HG03139 (cell line): ENCODE results near the gene TUB.

ENCODE experiments used
- ATAC-seq: cut with Tn5 transposase; IDR thresholded peaks from one replicate; pipeline ENCODE4 v1.9.1; 2021; ENCODE audit not compliant: unreplicated experiment

TUB gene

DNA sequence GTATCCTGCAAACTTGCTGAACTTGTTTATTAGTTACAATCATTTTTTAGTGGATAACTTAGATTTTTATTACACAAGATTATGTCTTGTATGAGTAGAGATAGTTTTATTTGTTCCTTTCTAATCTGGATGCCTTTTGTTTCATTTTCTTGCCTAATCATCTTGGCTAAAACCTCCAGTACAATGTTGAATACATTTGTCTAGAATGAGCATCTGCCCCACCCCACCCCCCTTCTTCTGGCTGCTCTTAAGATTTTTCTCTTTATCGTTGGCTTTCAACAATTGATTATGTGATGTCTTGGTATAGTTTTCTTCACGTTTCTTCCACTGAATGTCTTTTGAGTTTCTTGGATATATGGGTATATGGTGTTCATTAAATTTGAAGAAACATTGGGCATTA, 37.3 kb upstream of the TUB start:
- ATAC-seq: no peak

DNA sequence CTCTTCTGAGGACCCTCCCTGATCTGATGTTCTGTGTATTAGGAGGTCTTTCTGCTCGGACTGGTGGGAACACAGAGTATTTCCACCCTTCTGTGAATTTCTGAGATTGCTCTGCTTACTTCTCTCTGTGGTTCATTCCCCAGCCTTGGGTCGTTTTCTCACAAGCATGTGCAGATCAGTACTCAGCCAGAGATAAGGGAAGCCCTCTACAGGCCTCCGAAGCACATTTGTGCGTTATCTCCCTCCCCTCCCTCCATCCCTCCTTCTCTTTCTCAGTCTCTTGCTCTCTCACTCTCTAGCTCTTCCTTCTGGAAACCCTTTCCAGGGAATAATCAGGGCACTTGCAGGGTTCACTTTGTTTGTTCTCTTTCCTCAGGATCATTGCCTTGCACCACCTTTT, 35.2 kb upstream of the TUB start:
- no peak for ATAC-seq

DNA sequence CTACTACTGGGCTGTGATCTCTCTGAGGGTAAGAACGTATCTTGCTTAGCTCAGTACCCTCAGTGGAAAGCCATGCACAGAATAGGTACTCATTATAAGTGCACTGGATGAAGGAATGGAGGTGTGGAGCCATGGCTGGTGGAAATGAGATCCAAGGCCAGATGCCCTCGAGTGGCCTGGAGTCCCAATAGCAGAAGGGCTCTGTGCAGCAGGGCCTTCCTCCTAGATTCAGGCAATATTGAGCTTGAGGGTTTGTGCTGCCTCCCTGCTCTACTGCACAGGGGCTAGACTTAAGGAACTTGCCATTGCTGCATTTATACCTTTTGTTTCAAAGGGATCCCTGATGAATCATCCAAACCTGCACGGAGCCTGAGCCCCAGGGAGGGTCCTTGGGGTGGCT, 33.6 kb upstream of the TUB start:
- no peak for ATAC-seq

DNA sequence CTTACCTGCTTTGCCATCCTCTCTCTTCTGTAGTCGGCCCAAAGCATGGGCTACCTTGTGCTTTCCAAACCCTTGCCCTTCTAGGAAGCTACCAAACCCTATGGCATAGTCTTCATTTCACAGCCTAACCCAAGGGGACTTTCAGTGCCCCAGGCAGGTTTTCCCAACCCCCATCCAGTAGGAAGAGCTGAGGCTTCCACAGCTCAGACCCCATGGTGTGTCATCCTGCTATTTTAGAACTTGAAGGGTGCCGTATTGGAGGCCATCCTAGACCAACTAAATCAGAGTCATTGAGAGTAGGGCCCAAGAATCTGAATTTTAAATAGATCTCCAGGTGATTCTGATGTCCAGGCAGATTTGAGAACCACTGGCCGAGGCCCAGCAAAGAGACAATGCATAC, 31.9 kb upstream of the TUB start:
- no peak for ATAC-seq

DNA sequence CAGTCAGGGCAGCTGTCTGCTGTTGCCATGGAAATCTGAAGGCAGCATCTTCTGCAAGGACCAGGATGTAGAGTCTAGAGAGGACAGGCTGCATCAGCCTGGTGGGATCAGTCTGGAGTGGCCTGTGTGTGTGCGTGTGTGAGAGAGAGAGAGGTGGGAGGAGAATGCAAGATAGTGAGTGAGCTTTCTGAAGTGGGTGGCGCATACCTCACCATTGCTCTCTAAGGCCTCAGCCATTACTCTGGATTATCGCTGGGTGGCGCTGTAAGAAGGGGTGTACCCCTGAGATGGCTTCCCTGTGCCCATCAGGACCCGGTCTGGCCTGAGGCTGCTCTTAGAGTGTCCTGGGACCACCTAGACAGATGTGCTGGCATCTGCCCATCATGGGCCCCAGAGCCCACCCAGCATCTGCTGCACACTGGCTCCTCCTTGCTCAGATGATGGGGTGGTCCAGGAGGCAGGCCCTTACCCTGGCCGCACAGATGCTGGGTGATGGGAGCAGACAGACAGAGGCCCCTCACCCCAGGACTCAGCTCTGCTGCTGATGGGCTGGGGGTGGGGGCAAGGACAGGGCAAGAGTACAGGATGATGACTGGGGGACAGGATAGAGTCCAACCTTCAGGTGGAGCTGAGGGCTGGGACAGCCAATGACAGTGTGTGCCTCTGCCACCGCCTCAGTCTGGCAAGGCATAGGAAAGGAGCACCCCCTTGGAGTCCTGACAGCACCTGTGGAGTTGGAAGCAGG, 25.7 kb upstream of the TUB start:
- ATAC-seq: no peak

DNA sequence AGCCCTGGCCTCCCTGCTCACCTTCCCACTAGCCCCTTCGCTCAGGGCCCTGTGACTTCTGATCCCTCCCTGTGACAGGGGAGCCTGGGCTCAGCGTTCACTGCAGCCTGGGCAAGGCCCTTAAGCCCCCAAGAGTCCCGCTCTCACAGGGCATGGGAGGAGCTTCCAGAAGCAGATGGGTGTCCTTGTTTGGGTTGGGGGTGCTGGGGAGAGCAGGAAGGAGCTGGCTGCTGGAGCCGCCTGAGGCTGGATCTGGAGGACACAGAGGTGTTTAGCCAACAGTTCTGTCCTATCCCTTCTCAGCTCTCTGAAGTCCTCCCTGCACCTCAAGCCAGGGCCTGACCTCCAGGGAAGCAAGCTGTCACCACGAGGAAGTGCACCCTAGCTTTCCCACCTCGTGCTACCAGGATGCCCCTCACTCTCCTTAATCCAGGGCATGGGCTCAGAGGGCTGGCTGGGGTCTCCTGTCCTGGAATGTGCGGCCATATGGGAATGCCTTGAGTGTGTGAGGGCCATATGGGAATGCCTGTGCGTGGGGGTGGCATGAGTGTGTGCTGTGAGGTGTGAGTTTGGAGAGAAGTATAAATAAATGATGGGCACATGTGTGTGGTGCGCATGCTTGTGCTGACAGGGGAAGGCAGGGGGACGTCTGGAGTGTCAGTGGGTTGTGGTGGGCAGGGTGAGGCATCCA, 25.0 kb upstream of the TUB start:
- no peak for ATAC-seq

DNA sequence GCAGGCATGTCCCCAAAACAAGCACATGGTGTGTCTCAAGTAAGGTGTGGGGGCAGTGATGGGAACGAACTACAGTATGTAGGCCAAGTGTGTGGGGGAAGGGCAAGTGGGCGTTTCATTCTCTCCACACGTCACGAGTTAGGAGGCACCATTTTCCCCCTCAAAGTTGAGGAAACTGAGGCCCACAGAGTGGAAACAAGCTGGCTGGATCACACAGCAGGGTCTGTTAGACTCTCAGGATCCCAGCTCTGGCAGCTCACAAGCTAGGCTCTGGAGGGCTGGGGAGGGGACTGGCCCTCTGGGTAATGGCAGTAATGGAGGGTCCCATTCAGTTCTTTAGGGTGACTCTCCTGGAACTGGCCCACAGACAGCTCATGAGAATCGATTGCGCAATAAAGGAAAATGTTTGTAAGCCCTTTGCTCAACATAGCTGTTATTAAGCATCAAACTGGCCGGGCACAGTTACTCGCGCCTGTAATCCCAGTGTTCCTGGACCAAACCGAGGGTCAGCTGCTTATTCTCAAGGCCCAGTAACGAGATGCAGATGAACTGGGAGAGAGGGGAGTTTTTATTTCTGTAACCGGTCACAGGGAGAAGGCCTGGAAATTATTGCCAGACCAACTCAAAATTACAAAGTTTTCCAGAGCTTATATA, 24.1 kb upstream of the TUB start:
- ATAC-seq: no peak

DNA sequence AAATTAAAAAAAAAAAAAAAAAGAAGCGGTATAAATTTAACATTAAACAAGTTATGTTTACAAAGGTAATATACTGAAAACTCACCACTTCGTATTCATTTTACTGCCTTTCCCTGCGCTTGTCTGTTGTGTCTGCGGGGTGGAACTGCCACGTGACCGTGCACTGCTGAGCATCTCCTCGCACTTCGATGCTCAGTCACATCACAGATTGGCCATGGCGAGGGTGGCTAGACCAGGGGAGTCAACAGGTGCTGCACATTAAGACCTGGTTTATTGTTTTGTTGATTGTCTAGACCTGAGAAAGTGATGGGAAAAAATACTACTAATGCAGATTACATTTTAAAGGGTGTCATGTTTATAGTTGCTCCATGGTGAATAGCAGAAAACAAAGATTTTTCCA, 22.8 kb upstream of the TUB start:
- ATAC-seq: no peak

DNA sequence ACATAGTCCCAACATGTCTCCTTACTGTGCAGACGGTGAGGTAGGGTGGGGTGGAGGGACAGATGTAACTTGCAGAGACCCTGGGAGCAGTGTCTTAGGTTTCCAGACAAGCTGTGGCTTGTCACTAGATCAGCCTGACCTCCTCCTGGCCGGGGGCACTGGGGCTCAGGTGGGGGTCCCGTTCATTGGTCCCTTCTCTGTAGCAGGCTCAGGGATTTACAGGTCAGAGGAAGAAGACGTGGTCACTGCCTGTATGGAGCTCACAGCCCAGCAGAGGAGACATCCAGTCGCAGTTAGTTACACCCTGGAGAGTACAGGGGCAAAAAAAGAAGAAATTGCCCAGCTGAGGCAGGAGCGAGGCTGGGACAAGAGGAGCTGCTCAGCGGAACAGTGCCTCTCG, 22.0 kb upstream of the TUB start:
- no peak for ATAC-seq

DNA sequence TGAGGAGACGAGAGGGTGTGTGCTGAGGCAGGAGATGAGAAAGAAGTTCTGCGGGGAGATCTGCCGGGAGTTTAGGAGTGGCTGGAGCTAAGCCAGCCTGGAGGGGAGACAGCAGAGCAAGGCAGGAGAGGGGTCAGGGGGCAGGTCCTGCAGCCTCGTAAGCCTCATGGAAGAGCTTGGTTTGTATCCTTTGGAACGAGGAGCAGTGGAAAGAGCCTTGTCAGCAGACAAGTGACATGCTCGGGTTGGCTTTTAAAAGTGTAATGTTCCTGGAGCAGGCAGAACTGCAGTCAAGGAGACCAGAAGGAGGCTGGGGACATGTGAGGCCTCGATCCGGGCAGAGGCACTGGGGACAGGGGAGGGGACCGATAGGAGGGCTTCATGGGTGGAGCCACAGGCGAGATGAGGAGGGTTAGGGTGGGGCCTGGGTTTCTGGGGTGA, 21.4 kb upstream of the TUB start:
- no peak for ATAC-seq

DNA sequence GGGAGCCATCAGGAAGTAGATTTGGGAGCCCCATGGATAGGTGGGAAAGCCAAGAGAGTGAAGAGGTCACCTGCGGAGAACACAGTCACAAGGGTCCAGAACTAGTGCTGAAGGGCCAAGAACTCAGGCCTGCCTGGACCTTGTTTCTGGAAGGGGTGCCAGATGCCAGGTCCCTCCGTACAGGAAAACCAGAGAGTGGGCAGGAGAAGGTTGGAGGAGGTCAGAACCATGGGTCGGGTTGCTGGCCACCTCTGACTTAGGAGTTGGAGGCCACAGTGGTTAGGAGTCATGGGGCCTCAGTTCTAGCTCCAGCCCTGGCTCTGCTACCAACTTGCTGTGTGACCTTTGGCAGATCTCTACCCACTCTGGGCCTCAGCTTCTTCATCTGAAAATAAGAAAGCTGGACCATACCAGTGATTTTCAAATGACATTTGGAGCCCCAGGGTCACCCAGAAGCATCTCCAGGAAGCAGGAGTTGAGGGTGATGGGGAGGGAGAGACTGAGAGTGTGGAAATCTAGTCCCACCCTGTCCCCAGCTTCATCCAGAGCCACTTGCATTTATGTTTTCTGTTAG, 20.8 kb upstream of the TUB start:
- ATAC-seq: no peak

DNA sequence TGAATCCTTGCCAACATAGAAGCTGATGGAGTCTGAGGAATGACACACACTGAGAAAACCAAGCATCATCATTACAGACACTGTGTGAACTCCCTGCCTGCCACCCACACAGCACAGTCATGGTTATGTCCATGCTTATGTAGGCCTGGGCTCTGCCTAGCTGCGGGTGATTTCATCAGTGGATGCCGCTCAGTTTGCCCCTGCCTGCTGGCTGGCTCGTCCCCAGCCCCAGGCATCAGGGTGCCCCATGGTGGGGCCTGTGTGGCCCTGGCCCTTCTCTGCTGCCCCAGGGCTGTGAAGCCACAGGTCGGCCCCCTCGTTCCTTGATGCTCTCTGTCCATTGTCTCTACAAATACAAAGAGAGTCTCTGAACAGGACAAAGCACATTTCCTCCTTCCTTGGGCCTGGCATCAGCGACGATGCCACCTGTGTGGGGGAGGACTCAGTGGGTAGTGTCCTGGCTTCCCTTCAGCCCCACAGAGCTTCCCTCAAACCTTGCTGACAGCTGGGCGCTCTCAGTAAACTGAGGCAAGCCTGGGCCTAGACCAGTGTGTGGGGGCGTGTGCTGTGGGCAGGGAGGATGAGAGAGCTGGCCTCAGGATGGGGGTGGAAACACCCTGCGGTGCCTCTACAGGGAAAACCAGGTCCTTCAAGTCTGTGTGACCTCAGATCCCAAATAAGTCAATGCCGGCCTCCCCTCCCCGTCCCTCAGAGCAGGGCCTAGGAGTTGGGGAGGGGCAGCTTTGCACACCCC, 20.0 kb upstream of the TUB start:
- ATAC-seq: no peak

DNA sequence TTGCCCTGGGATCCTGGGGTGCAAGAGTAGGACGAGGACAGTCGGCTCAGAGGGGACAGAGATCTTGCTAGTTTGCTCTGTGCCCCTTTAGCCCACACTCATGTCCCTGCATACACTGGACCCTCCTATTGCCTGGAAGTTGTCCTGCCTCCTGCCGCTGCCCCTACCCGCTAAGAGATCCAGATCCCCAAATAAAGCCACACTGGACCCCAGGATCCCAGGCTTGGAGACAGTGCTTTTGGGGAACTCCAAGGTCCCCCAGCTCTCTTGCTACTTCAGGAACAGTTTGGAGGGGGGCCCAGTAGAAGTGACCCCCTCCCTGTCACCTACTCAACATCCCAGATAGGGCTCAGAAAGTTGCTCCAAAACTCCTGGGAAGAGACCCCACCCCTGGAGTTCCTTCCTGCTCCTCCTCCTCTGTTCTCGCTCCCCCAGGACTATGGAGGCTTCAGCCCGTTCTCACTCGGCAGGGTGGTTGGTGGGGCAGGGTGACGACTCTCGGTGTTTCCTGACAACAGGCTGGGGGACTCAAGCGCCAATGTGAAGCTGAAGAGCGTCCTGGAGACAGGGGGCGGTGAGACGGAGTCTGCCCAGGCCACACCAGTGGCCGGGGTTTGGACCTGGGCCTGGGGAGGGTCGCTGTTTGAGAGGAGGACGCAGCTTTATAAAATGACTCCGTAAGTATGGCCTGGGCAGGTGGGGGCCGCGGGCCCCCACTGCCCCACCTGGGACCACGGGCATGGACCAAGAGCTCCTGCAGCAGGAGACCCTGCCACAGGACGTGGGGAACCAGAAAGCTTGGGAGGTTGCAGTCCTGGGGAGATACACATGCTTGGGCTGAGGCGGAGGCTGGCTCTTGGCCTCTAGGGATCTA, 19.2 kb upstream of the TUB start:
- no peak for ATAC-seq

DNA sequence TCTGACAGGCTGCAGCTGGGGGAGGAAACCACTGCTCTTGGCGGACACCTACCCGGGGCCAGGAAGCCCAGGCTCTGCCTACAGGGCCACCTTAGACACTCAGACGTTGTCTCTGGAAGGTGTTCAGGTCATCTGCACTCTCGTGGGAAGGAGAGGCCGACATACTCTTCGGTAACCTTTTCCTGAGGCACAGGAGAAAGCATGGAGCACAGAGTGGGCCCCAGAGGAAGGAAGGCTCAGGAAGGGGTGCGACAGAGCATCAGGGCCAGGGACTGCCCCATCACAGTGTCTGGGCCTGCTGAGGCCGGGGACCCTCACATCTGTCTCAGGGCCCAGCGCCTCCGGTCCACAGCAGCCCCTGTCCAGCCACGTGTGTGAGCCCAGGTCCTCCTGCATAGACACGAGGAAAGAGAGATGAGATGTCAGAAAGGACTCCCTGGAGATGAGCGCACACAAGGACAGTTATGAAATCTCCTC, 18.2 kb upstream of the TUB start:
- ATAC-seq: no peak

DNA sequence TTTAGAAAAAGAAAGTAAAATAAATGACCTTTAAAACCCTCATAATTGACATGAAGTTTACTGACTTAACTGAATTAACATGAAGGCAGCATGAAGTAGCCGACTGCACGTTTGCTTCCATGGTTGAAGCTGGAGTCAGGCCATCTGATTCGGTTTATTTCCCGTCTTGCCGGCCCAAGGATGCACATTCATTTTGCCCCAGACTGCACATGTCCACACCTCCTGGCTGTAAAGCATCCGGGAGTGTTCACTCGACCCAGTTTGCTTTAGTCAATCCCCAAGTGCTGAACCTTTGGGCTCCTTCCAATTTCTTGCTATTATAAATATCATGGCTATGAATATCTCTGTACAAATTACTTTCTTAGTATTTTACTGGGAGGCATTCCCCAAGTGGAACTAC, 17.7 kb upstream of the TUB start:
- no peak for ATAC-seq

DNA sequence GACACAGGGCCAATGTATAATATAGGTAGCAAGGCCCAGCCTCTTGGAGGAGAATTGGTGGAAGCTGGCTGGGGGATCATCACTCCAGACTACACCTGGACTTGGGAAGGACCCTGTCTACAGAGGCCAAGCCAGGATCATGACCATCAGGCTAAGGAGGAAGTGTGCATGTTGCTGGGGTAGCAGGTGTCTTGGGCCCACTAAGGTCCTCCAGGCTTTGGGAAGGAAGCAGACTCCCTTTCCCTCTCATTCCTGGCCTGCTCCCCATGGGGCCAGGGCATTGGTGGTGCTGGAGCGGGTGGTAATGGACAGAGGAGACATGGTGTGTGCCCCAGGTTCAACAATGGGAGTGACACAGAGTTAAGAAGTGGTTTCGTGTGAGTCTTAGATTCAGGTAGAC, 16.0 kb upstream of the TUB start:
- ATAC-seq: no peak

DNA sequence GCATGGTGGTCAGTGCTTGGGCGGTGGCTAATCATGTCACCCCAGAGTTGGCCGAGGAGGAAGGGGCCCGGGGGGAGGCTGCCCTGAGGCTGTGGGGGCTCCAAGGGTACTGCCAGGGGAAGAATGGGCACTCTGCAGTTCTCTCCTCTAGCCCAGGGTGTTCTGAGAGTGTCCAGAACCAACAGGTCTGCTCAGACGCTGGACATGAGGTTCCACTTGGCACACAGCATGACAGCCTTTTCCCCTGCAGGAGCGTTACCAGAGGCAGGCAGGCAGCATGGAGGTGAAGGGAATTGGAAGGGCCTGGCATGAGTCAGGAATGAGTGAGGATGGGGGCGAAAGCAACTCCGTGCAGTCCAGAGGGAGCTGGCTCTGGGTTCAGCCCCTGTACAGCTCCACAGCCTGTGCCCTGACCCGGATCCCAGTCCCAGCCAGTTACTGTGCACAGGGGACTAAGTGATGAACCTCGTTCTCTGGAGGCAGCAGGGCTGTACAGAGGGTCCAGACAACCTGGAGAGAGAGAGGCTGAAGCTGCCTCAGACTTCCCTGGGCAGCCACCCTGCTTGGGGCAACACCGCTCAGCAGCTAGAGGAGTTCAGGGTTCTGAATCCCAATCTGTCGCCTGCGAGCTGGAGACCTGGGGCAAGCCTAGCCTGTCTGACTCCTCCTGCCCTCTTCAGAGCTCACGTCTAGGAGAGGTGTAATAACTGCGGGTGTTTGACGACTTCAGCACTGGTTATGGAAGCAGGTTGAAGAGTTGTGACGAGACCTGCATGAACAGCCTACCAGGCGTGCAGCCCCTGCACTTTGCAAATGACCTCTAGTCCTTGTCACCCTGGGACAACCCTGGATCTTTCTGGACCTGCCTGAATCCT, 14.7 kb upstream of the TUB start:
- no peak for ATAC-seq

DNA sequence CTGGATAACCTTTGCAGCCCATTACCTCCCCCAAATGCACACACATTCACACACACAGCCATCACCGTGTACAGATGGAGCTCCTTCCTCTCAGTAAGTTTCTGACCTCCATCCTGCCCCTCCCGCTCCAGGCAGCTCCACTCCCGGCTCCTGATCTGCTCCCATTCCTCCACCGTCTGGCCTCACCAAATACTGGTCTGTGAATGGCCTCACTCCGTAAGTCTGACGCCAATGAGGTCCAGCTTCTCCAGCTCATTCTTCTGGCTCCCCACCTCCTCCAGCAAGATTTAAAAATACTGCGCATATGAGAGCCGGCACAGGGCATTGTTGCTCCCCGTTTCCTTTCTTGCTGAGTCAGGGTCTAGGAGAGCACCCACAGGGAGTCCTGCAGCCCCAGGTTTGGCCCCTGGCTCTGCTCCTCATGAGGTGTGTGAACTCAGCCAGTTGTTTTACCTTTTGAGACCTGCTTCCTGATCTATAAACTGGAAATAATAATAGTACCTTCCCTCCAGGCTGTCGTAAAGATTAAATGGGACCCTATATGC, 14.0 kb upstream of the TUB start:
- ATAC-seq: no peak

DNA sequence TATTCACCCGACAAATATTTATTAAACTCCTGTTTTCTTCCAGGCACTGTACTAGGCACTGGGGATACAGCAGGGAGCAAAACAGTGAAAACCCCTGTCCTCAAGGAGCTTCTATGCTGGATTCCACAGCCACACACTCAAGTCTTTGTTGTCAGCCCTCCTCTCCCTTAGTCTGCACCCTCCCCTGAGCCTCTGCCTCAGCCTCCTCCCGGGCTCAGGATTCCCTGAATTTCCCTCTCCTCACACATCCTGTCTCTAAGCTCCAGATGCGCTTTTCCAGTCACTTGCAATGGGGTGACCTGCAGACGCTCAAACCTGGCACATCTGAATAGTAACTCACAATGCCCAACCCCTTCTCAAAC, 13.5 kb upstream of the TUB start:
- ATAC-seq: no peak
